HG02970 (cell line): ENCODE results near the gene DRICH1.
"Not testable (repeated sequence)": the region's sequence is repeated elsewhere in the genome, so short reads cannot be mapped to it uniquely, and the experiment has no call there.

Experiments
- ATAC-seq: cut with Tn5 transposase; IDR thresholded peaks from one replicate; pipeline ENCODE4 v1.9.1; 2021; ENCODE audit warnings: mild to moderate bottlenecking, moderate library complexity, moderate number of reproducible peaks; ENCODE audit not compliant: unreplicated experiment, low FRiP score

Gene DRICH1

GRCh38 chr22:23573106-23573505 is 59.0 kb downstream of the DRICH1 start:
- not testable (repeated sequence) for ATAC-seq

GRCh38 chr22:23571486-23571885 is 60.6 kb downstream of the DRICH1 start:
- no peak for ATAC-seq

GRCh38 chr22:23570681-23571080 is 61.4 kb downstream of the DRICH1 start:
- no peak for ATAC-seq

- ATAC-seq, result no peak
Observed at GRCh38 chr22:23569716-23570115, 62.4 kb downstream of the DRICH1 start.

GRCh38 chr22:23569291-23569690 is 62.8 kb downstream of the DRICH1 start:
- ATAC-seq, result no peak

- ATAC-seq, result no peak
Observed at GRCh38 chr22:23566705-23567475, 65.2 kb downstream of the DRICH1 start.

- ATAC-seq, result no peak
Observed at GRCh38 chr22:23565915-23566704, 66.0 kb downstream of the DRICH1 start.

GRCh38 chr22:23565305-23565914 is 66.7 kb downstream of the DRICH1 start:
- ATAC-seq, result no peak

GRCh38 chr22:23564276-23564675 is 67.8 kb downstream of the DRICH1 start:
- ATAC-seq, result no peak

- ATAC-seq, result no peak
Observed at GRCh38 chr22:23563111-23563510, 69.0 kb downstream of the DRICH1 start.

GRCh38 chr22:23562186-23562585 is 69.9 kb downstream of the DRICH1 start:
- ATAC-seq, result no peak

- ATAC-seq, result not testable (repeated sequence)
Observed at GRCh38 chr22:23561025-23561510, 71.1 kb downstream of the DRICH1 start.

- not testable (repeated sequence) for ATAC-seq
Observed at GRCh38 chr22:23560215-23560614, 71.9 kb downstream of the DRICH1 start.
